Eye (tissue), 1 donor: ENCODE data around the gene HOXA9.

Experiments
- DNase-seq: peaks from one replicate; pipeline ENCODE4 v3.0.0-alpha.2; 2015

Gene HOXA9

DNA sequence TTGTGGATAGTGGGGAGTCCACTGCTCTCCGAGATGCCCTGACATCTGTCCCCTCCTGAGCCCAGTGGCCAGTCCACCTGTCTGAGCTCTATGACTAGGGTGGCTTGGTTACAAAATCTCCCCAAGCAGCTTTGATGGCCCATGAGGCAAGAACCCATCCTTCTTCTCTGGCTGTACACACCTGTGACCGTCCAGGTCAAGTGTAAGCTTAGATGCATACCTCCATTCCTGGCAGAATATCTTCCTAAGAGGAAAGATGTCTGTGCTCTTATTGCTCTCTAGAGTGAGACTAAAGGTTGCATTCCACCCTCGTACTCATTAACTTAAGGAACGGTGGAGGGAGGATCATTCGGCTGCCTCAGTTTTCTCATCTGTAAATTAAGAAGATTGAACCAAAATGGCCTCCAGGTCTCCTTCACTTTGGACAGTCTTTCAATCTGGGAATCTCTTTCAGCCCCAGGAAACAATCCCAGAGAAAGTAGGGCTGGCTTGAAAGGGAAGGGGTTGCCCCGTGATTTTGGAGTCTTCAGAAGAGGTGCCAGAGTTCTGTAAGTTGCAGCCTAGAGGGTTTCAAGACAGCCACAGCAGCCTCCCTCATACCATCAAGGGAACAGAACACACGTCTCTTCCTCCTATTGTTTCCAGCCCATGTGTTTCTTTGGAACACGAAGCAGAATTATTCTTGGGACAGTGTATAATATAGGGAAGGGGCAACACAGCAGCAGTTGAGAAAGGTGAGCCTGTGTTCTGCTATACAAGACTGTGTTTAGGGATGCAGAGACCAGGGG lies 40.2 kb downstream of the HOXA9 start:
- no peak for DNase-seq

DNA sequence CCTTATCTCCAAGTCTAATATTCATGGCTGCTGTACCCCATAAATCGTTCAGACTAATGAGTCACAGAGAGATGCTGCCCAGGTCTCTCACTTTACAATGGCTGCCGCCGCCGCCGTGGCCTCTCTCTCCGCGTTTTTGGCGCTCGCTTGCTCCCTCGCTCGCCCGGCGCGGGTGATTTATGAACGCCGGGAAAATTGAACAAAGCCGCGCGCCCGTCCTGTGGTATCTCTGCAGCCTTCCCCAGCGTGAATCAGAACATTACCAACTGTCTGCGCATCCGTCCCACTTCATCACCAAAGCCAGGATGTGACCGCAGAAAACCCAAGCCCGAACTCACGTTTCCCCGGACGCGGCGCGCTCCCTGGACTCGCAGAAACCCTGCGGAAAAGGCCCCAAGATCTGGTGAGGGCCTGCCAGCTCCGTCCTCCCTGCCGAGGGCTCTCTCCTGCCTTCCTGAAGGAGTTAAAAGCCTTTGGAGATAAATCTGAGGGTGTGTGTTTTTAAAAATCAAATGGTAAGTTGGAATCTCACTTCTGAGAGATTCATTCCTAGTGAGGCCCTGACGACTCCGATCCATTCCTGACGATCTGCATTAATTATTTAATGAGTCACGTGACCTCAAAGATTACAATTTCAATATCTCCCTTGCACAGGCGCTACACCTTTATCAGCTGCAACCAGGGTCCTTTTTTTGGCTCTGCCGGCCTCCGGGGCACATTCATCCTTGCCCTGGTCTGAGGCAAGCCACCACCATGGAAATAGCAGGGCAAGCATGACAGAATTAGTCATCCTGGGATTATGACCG lies 41.0 kb downstream of the HOXA9 start:
- no peak for DNase-seq

DNA sequence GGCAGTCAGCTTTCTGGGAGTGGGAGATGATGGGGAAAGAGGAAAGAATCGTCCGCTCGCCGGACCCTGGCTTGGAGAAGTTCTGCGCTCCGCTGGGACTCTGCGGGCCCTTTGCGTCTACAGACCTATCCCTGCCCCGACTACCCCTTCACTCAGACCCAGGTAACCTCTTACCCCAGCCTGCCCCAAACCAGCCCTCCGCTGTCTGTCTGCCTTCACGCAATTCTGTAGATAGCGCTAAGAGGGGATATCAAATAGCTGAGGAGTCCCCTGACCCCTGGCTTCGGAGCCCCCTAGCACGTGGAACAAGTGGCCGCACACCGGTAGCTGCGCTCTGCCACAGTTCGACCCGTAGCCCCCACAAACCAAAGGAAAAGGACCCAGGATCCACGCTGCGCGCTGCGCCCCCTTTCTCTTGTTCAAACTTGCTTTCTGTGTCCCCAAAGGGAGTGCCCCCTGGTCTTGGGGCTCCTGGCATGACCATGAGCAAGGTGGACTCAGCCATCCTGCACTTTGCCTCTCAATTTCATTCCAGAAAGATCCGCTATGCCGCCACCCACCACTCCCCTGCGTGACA lies 41.8 kb downstream of the HOXA9 start:
- no peak for DNase-seq

DNA sequence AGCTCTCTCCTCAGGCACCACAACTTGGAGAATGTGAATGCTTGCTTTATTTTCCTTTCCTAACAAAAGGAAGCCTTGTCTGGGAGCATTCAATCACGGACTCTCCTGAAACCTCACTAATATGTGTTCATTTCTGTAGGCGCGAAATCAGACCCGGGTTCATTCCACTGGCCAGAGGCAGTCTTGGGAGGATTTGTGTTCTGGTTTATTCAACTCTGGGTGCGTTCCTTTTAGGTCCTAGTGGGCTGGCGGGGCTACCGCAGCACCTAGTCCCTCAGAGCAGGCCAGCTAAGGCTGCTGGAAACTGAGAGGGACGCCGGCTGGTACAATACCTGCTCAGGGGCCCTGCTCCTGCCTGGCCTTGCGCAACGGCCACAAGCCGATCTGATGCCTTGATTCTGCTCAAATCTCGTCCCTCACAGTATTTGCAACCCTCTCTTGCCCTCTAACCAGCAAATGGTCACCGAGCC lies 42.3 kb downstream of the HOXA9 start:
- DNase-seq = peak; percentile 30

DNA sequence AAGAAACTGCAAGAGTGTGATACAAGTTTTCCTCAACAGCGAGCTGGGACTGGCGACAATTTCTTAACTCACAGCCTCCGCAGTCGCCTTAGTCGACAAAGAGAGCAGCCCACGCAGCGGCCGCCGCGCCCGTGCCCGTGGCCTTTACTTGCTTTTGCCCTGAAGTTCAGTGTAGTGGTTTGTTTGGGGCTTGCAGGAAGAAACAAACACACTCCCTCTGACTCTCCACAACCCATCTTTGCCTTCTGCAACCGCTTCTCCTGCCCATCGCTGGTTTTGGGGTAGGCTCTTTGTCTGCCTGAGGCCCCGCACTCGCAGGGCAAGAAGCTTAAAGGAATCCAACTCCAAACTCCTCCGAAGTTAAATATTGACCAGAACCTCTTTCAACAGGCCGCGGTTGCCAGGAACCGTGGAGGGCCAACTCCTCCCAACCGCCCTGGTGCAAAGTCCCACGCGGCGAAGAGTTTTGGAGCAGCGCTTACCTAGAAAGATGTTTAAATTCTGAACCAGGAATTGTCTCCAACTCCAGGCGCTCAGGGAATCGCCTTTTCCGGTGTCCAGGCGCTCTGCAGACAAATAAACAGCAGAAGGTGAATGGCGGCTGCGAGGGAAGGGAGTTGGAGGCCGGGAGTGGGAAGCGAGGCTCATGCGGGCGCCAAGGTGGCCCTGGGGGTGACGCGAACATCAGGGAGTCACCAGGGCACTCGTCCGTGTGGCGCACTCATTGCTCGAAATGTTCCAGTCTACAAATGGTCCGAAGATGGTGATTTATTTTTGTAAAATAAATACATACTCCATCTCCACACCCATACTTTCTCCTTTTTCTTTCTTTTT lies 43.0 kb downstream of the HOXA9 start:
- no peak for DNase-seq

- DNase-seq = no peak
These were observed 43.7 kb downstream of the HOXA9 start for GRCh38 chr7:27121684-27122076.

GRCh38 chr7:27119412-27119911 lies 45.9 kb downstream of the HOXA9 start:
- no peak for DNase-seq

DNA sequence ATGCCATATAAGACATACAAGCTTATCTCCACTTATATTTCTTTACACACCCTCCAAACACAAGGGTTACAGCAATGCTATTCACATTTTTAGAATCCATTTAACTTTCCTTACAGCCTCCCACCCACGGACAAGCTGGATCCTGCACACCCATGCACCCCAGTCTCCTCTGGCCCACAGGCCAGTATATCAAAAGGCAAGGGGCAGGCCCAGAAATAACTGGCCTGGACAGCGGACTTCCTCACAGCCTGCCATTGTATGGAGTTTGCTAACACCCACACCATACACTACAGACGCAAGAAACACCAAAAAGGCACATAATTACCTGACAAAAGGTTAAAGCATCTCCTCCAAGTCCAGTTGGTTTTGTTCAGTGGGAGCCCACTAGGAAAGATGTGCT lies 46.8 kb downstream of the HOXA9 start:
- DNase-seq = no peak

- no peak for DNase-seq
These were observed 47.3 kb downstream of the HOXA9 start for GRCh38 chr7:27117887-27118491.

- DNase-seq = no peak
These were observed 48.1 kb downstream of the HOXA9 start for GRCh38 chr7:27116962-27117886.

DNA sequence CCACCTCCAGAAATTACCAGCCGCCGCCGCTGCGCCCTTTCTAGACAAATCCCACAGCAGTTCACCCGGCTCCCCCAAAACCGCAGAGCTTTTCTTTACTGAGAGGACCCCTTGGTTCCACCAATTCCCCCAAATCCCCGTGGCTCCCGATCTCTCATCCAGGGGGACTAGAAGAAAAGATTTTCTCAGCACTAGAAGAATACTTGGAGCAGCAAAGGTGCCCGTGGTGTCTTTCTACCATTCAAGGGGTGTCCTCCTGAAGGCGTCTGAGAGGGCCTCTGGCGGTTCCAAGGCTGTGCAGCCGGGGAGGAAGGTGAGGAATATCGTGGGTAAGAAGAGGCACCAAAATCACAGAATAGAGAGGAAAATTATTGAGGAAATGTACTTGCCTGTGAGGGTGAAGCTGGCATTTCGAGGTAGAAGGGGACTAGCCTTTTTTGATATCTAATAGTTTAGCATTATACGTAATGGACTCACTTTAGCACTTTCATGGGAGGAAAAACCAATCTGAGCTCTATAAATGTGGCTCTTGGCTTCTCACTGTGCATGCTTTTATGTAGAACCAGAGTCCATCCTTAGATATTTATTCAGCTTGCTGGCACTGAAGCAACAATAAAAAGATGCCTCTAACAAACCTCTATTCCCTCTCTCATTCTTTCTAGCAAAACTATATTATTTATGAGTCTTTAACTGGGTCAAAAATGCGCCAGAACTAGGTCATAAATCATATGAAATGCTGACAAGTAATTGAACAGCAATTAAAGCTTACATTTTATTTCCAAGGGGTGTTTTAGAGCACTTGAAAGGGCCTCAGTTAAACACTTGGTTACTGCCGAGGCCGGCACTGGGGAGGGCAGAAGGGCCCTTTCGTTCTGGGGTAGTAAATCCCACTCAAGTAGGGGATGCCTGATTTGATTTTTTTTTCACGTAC lies 49.0 kb downstream of the HOXA9 start:
- peak; percentile 53 for DNase-seq

DNA sequence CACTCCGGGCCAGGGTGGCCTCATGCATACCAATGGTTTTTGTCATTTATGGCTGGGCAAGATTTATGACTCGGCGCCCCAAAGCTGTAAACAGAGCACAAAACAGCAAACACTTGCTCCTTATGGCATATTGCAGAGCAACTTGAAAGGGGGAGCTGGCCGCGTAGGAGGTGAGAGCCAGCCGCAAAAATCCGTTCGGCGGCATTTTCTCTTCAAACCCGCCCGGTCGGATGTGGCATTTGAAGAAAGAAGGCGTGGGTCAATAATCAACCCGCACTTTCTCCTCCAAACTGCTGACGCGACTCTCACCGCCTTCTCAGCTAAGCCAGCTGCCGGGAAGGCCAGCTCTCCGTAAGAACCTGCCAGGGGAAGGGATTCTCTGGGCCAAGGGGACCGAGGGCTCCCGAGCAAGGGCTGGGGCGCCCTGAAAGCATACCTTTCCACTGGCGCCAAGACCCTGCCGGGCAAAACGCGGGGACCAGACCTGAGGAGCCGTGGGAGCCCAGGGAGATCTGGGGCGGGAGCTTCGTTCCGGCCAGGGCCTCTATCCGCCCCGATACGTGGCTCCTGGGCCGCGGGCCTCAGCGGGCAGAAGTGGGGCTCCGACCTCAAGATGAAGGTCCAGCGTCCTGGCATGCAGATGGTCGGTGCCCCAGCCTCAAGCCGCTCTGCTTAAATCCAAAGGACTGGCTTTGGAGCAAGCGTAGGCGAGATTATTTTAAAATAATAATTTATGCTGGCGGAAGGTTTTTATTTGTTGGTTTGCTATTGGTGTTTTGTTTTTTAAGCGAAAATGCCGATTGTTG lies 49.9 kb downstream of the HOXA9 start:
- peak; percentile 57 for DNase-seq

- DNase-seq = peak; percentile 54
These were observed 50.5 kb downstream of the HOXA9 start for GRCh38 chr7:27114881-27115220.

DNA sequence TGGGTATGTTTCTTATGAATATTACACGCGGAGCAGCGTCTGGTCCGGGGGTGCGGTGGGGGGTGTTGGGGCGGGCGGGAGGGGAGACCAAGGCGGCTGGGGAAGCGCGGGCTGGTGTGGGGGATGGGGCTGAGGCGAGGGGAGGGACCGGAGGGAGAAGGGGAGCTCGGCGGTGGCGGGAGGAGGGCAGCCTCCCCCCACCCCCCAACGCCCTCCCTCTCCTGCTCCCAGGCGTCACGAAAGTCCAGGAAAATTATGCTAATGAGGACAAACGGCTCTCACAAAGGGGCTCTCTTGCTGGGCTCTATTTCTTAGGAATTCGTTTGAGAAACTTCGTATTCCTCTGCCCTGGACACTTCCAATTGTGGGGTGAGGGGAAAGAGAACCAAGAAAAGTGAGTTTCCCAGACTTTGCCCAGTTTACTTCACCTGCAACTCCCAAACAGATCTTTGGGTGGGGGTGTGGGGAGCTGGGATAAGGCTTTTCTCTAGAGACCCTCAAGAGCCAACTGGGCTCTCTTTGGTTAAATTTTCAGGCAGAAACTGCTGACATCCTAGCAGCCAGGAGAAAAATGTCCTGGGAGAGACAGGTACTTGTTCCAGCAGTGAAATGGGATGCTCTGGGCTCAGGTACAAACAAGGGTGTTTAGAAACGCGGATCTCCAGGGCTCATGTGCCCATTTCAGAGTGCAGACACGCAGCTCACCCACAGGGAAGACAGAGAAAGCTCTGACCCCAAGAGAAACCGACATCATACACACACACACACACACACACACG lies 51.2 kb downstream of the HOXA9 start:
- DNase-seq = peak; percentile 55

- peak; percentile 59 for DNase-seq
These were observed 52.1 kb downstream of the HOXA9 start for GRCh38 chr7:27112955-27113949.
